Urothelium cell line (cell line): ENCODE results near the gene NRDC.
A peak's percentile ranks its signal among the peaks of the same experiment; 100 is the strongest.

Source experiments
- DNase-seq: peaks from one replicate; pipeline ENCODE4 v3.0.0; 2011; ENCODE audit warnings: low spot score, mixed read lengths
- FAIRE-seq: peaks from 2 replicates; lab custom pipeline; 2011; peaks lifted over from hg19 to GRCh38; lab: Jason Lieb, UNC

The NRDC gene

GRCh38 chr1:51776408-51776807, 102.1 kb downstream of the NRDC start:
- no peak for FAIRE-seq
- no peak for DNase-seq

GRCh38 chr1:51768971-51769588, 109.4 kb downstream of the NRDC start:
- no peak for FAIRE-seq
- peak; percentile 48 for DNase-seq

- FAIRE-seq (no peak), DNase-seq (no peak)
Measured at GRCh38 chr1:51761351-51761750, 117.2 kb downstream of the NRDC start.

- FAIRE-seq: no peak
- no peak for DNase-seq
Measured at GRCh38 chr1:51760872-51761271, 117.7 kb downstream of the NRDC start.

GRCh38 chr1:51758310-51758709, 120.2 kb downstream of the NRDC start:
- no peak for DNase-seq
- FAIRE-seq: no peak

GRCh38 chr1:51756290-51756689, 122.2 kb downstream of the NRDC start:
- DNase-seq (no peak), FAIRE-seq (no peak)

GRCh38 chr1:51755437-51755836, 123.1 kb downstream of the NRDC start:
- FAIRE-seq (no peak), DNase-seq (no peak)

- FAIRE-seq (no peak), DNase-seq (no peak)
Measured at GRCh38 chr1:51754666-51755065, 123.9 kb downstream of the NRDC start.

- DNase-seq (no peak), FAIRE-seq (no peak)
Measured at GRCh38 chr1:51753969-51754368, 124.6 kb downstream of the NRDC start.

- no peak for FAIRE-seq
Measured at GRCh38 chr1:51752073-51752948, 126.2 kb downstream of the NRDC start.

GRCh38 chr1:51750729-51751128, 127.8 kb downstream of the NRDC start:
- FAIRE-seq (no peak), DNase-seq (no peak)

More at GRCh38 chr1:51752073-51752948, 126.2 kb downstream of the NRDC start:
- DNase-seq: no peak

GRCh38 chr1:51750218-51750617, 128.3 kb downstream of the NRDC start:
- FAIRE-seq: no peak
- no peak for DNase-seq

- FAIRE-seq (no peak), DNase-seq (no peak)
Measured at GRCh38 chr1:51749151-51749550, 129.4 kb downstream of the NRDC start.

GRCh38 chr1:51745304-51745570, 133.3 kb downstream of the NRDC start:
- FAIRE-seq: no peak
- no peak for DNase-seq

- no peak for FAIRE-seq
- no peak for DNase-seq
Measured at GRCh38 chr1:51744506-51745303, 133.8 kb downstream of the NRDC start.

- DNase-seq: no peak
- FAIRE-seq: no peak
Measured at GRCh38 chr1:51741121-51741681, 137.3 kb downstream of the NRDC start.

GRCh38 chr1:51740652-51741051, 137.9 kb downstream of the NRDC start:
- no peak for DNase-seq
- FAIRE-seq: no peak
